ENCODE data around the gene RABGAP1L.
"Not testable (repeated sequence)": the region's sequence is repeated elsewhere in the genome, so short reads cannot be mapped to it uniquely, and the experiment has no call there.

RABGAP1L gene

GRCh38 chr1:174425121-174425520 is 265.8 kb downstream of the RABGAP1L start:
- FAIRE-seq (no peak), DNase-seq (ENCODE audit: insufficient read length, low spot score) (no peak)

- no peak for FAIRE-seq
- no peak for DNase-seq (ENCODE audit: insufficient read length, low spot score)
These were observed 266.8 kb downstream of the RABGAP1L start for GRCh38 chr1:174426153-174426552.

DNA sequence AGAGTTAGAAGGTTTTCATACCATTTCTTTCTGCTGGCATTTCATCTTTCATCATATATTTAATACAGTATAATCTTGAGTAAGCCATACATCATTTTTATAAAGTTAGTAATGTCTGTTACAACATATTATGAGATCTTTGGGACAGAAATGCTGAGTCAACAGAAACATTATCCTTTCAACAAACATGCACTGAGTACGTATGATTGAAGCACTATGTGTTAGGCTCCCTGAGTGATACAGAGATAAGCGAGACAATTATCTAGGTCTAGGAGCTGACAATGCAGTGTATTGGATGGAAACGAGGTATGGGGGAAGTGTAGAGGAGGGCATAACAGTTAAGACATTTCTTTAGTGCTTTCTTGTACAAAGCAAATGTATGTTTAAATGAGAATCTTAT is 268.7 kb downstream of the RABGAP1L start:
- DNase-seq (ENCODE audit: insufficient read length, low spot score), result no peak
- FAIRE-seq, result no peak

GRCh38 chr1:174428739-174429138 is 269.4 kb downstream of the RABGAP1L start:
- FAIRE-seq, result no peak
- DNase-seq (ENCODE audit: insufficient read length, low spot score), result no peak

GRCh38 chr1:174433451-174433850 is 274.1 kb downstream of the RABGAP1L start:
- no peak for FAIRE-seq
- DNase-seq (ENCODE audit: insufficient read length, low spot score), result no peak

GRCh38 chr1:174445351-174445750 is 286.0 kb downstream of the RABGAP1L start:
- no peak for FAIRE-seq
- DNase-seq (ENCODE audit: insufficient read length, low spot score), result no peak

- FAIRE-seq, result no peak
These were observed 286.5 kb downstream of the RABGAP1L start for GRCh38 chr1:174445817-174446216.

GRCh38 chr1:174447866-174448530 is 288.7 kb downstream of the RABGAP1L start, which contains the start of gene GPR52:
TSS of gene GPR52 (plus strand) at chr1:174447964. CDS start at chr1:174448112, 148 bp downstream.
- no peak for FAIRE-seq
- no peak for DNase-seq (ENCODE audit: insufficient read length, low spot score)

More at GRCh38 chr1:174445817-174446216, 286.5 kb downstream of the RABGAP1L start:
- DNase-seq (ENCODE audit: insufficient read length, low spot score), result no peak

DNA sequence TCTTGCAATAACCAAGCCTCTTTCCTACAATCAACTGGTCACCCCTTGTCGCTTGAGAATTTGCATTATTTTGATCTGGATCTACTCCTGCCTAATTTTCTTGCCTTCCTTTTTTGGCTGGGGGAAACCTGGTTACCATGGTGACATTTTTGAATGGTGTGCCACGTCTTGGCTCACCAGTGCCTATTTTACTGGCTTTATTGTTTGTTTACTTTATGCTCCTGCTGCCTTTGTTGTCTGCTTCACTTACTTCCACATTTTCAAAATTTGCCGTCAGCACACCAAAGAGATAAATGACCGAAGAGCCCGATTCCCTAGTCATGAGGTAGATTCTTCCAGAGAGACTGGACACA is 289.2 kb downstream of the RABGAP1L start:
- no peak for FAIRE-seq
- no peak for DNase-seq (ENCODE audit: insufficient read length, low spot score)

DNA sequence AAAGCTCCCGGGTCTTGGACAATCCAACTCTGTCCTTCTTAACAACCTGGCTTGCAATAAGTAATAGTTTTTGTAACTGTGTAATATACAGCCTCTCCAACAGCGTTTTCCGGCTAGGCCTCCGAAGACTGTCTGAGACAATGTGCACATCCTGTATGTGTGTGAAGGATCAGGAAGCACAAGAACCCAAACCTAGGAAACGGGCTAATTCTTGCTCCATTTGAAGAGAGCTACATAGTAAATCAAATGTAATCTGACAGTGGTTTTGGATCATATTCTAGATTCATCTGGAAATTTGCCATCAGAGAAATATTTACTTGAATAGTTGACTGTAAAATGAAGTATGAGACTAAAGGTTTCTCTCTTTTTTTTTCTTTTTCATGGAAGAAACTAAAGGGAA is 289.7 kb downstream of the RABGAP1L start:
- DNase-seq (ENCODE audit: insufficient read length, low spot score) (no peak), FAIRE-seq (no peak)

GRCh38 chr1:174451408-174451807 is 292.1 kb downstream of the RABGAP1L start:
- FAIRE-seq (no peak), DNase-seq (ENCODE audit: insufficient read length, low spot score) (no peak)

DNA sequence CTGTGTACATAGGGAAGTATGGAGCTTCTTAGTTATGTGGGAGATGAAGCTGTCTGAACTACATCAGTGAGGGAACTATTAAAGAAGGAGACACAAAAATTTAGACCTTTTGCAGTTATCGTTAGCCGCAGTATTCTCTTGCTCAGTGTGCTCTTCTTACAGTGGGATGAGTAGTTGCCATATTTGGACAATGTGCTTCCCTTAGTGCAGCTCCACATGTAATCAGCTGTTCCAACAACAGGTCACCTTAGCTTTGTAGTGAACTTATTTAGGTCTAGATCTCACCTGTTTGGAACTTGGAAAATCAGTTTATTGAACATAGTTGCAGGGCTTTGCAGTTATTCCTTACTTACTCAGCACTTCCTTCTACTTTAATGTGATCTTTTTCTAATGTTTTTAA is 306.5 kb downstream of the RABGAP1L start:
- no peak for DNase-seq (ENCODE audit: insufficient read length, low spot score)
- no peak for FAIRE-seq

- FAIRE-seq (no peak), DNase-seq (ENCODE audit: insufficient read length, low spot score) (no peak)
These were observed 307.3 kb downstream of the RABGAP1L start for GRCh38 chr1:174466607-174467006.

DNA sequence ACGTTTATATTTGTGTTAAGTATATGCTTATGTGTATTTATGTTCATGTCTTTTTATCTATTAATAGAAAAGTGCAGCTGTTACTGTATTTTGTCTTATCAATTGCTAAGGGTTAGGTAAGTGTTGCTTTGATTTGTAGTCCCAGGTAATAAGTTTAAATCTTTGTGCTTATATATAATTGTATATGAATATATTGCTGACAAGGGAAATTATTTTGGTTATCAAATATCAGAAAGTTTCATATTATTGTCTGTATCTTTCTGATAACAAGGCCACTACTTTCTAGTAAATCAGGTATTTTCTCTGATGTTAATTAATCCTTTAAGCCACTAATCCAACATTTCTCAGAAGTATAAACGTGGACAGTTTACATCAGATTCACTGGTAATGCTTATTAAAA is 309.7 kb downstream of the RABGAP1L start:
- DNase-seq (ENCODE audit: insufficient read length, low spot score), result no peak
- FAIRE-seq, result no peak

- FAIRE-seq (no peak), DNase-seq (ENCODE audit: insufficient read length, low spot score) (no peak)
These were observed 310.4 kb downstream of the RABGAP1L start for GRCh38 chr1:174469687-174470086.

DNA sequence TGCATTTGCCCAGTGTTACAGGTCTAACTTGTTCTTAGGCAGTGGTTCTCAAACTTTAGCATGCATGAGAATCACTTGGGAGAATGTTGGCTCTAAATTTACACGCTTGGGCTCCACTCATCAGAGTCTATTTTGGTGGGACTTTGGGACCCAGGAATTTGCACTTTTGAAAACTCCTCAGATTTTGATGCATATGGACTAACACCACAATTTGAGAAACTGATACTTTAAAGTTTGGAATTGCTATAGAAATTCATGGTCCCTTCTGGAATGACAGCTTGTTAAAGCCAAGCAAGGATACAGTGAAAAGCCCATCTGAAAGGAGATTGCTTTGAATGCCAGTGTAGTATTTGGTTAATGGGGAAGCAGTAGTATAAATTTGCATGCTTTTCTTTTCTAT is 320.0 kb downstream of the RABGAP1L start:
- FAIRE-seq (no peak), DNase-seq (ENCODE audit: insufficient read length, low spot score) (no peak)

DNA sequence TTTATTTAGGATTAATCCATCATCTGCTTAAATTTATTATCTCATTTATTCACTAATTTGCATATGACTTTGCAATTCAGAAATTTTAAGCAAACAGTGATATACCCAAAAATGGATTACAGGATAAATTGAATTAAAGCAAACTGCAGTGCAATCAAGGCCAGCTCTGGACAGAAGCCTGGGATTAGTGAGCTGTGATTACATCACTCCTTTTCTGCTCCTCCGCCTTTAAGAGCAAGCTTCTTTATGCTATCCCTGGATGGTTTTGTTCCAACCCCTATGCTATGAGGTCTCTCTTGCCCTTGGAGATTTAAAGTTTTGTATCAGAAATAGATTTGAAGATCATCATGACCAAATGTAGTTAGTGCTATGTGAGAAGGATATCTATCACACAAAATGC is 321.0 kb downstream of the RABGAP1L start:
- DNase-seq (ENCODE audit: insufficient read length, low spot score) (no peak), FAIRE-seq (no peak)

- FAIRE-seq (no peak), DNase-seq (ENCODE audit: insufficient read length, low spot score) (no peak)
These were observed 332.3 kb downstream of the RABGAP1L start for GRCh38 chr1:174491606-174492005.

DNA sequence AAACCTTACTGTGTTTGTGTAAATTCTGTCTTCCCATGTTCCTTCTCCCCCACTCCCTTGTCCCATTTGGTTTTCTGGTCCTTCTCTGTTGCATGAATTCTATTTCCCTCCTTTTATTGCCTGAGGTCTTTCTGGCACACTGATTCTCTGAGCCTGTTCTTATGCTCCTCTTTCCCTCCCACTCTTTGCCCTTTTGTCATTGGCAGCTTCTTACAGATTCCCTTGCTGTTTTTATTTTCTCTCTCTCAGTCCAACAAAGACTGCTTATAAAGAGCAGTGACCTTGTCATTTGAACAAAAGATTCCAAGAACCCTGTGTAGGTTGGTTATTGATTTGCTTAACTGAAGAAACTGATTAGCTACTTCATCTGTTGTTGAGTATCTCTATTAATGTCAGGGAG is 338.2 kb downstream of the RABGAP1L start:
- FAIRE-seq, result no peak

DNA sequence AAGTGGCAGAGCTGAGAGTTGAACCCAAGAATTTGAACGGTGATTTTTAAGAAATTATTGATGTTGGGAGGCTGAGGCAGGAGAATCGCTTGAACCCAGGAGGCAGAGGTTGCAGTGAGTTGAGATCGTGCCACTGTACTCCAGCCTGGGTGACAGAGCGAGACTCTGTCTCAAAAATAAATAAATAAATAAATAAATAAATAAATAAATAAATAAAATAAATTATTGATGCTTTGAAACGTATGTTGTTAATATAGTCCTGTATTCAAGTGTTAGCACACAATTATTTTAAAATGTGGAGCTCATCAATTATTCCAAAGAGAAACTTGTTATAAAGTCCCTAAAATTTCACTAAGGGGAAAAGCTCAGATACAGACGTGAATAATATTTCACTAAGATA is 357.4 kb downstream of the RABGAP1L start:
- not testable (repeated sequence) for FAIRE-seq; DNase-seq (ENCODE audit: insufficient read length, low spot score)

More for the DNA sequence above, 338.2 kb downstream of the RABGAP1L start:
- no peak for DNase-seq (ENCODE audit: insufficient read length, low spot score)

- FAIRE-seq, result no peak
- no peak for DNase-seq (ENCODE audit: insufficient read length, low spot score)
These were observed 360.5 kb downstream of the RABGAP1L start for GRCh38 chr1:174519844-174520243.

GRCh38 chr1:174531751-174532150 is 372.4 kb downstream of the RABGAP1L start:
- no peak for FAIRE-seq

GRCh38 chr1:174534789-174535188 is 375.5 kb downstream of the RABGAP1L start:
- DNase-seq (ENCODE audit: insufficient read length, low spot score) (no peak), FAIRE-seq (no peak)

More at GRCh38 chr1:174531751-174532150, 372.4 kb downstream of the RABGAP1L start:
- no peak for DNase-seq (ENCODE audit: insufficient read length, low spot score)

Data from HTR-8/SVneo (cell line).